ENCODE measurements around the gene GAPVD1.

Gene GAPVD1

GRCh38 chr9:125360601-125361000 lies 99.0 kb downstream of the GAPVD1 start:
- Mint-ChIP-seq H3K9me3 (no peaks in the 10 kb centered on the region), H3K27ac (no peak overlapping the region), H3K4me1 (ENCODE audit: low read depth) (no peaks in the 10 kb centered on the region), H3K36me3 (ENCODE audit: low read depth) (peaks cover 79% of the 10 kb centered on the region), H3K4me3 (no peak overlapping the region), H3K27me3 (no peaks in the 10 kb centered on the region)

GRCh38 chr9:125361837-125362531 lies 100.4 kb downstream of the GAPVD1 start:
- Mint-ChIP-seq H3K27ac (peak overlapping the region; percentile 40), H3K4me3 (no peak overlapping the region), H3K9me3 (no peaks in the 10 kb centered on the region)

GRCh38 chr9:125366676-125367075 lies 105.0 kb downstream of the GAPVD1 start:
- Mint-ChIP-seq H3K27me3 (no peaks in the 10 kb centered on the region), H3K4me3 (no peak overlapping the region), H3K27ac (no peak overlapping the region), H3K9me3 (no peaks in the 10 kb centered on the region), H3K36me3 (ENCODE audit: low read depth) (peaks cover 25% of the 10 kb centered on the region), H3K4me1 (ENCODE audit: low read depth) (no peaks in the 10 kb centered on the region)

More at GRCh38 chr9:125361837-125362531, 100.4 kb downstream of the GAPVD1 start:
- Mint-ChIP-seq H3K36me3 (ENCODE audit: low read depth) (peaks cover 69% of the 10 kb centered on the region), H3K27me3 (no peaks in the 10 kb centered on the region), H3K4me1 (ENCODE audit: low read depth) (no peaks in the 10 kb centered on the region)

GRCh38 chr9:125370786-125371185 lies 109.2 kb downstream of the GAPVD1 start:
- Mint-ChIP-seq H3K4me1 (ENCODE audit: low read depth) (peaks cover 3% of the 10 kb centered on the region), H3K9me3 (no peaks in the 10 kb centered on the region), H3K4me3 (no peak overlapping the region), H3K27ac (no peak overlapping the region), H3K27me3 (no peaks in the 10 kb centered on the region), H3K36me3 (ENCODE audit: low read depth) (no peaks in the 10 kb centered on the region)

GRCh38 chr9:125372441-125373226 lies 111.0 kb downstream of the GAPVD1 start:
- H3K27me3 Mint-ChIP-seq: no peaks in the 10 kb centered on the region
- no peak overlapping the region for H3K4me3 Mint-ChIP-seq
- no peaks in the 10 kb centered on the region for H3K36me3 Mint-ChIP-seq (ENCODE audit: low read depth)
- H3K27ac Mint-ChIP-seq: no peak overlapping the region
- H3K4me1 Mint-ChIP-seq (ENCODE audit: low read depth): peaks cover 3% of the 10 kb centered on the region
- no peaks in the 10 kb centered on the region for H3K9me3 Mint-ChIP-seq

GRCh38 chr9:125374443-125375309 lies 113.0 kb downstream of the GAPVD1 start:
- H3K4me3 Mint-ChIP-seq: peak overlapping the region; percentile 37
- peaks cover 3% of the 10 kb centered on the region for H3K4me1 Mint-ChIP-seq (ENCODE audit: low read depth)
- no peaks in the 10 kb centered on the region for H3K36me3 Mint-ChIP-seq (ENCODE audit: low read depth)
- peaks cover 4% of the 10 kb centered on the region for H3K27me3 Mint-ChIP-seq
- H3K27ac Mint-ChIP-seq: no peak overlapping the region
- no peaks in the 10 kb centered on the region for H3K9me3 Mint-ChIP-seq

GRCh38 chr9:125375820-125376219 lies 114.2 kb downstream of the GAPVD1 start:
- Mint-ChIP-seq H3K4me1 (ENCODE audit: low read depth) (peaks cover 3% of the 10 kb centered on the region), H3K27ac (no peak overlapping the region), H3K36me3 (ENCODE audit: low read depth) (no peaks in the 10 kb centered on the region), H3K4me3 (no peak overlapping the region), H3K9me3 (no peaks in the 10 kb centered on the region), H3K27me3 (peaks cover 4% of the 10 kb centered on the region)

GRCh38 chr9:125376261-125377226 lies 114.9 kb downstream of the GAPVD1 start:
- no peaks in the 10 kb centered on the region for H3K36me3 Mint-ChIP-seq (ENCODE audit: low read depth)
- no peak overlapping the region for H3K4me3 Mint-ChIP-seq
- no peak overlapping the region for H3K27ac Mint-ChIP-seq
- peaks cover 3% of the 10 kb centered on the region for H3K4me1 Mint-ChIP-seq (ENCODE audit: low read depth)
- no peaks in the 10 kb centered on the region for H3K9me3 Mint-ChIP-seq
- H3K27me3 Mint-ChIP-seq: peaks cover 4% of the 10 kb centered on the region

GRCh38 chr9:125377584-125378250 lies 116.1 kb downstream of the GAPVD1 start:
- Mint-ChIP-seq H3K27me3 (peaks cover 4% of the 10 kb centered on the region), H3K36me3 (ENCODE audit: low read depth) (no peaks in the 10 kb centered on the region), H3K9me3 (no peaks in the 10 kb centered on the region), H3K4me3 (no peak overlapping the region), H3K27ac (no peak overlapping the region), H3K4me1 (ENCODE audit: low read depth) (peaks cover 3% of the 10 kb centered on the region)

- no peaks in the 10 kb centered on the region for H3K9me3 Mint-ChIP-seq
- peaks cover 3% of the 10 kb centered on the region for H3K4me1 Mint-ChIP-seq (ENCODE audit: low read depth)
- peaks cover 4% of the 10 kb centered on the region for H3K27me3 Mint-ChIP-seq
- no peaks in the 10 kb centered on the region for H3K36me3 Mint-ChIP-seq (ENCODE audit: low read depth)
- no peak overlapping the region for H3K27ac Mint-ChIP-seq
- no peak overlapping the region for H3K4me3 Mint-ChIP-seq
Observed at GRCh38 chr9:125378778-125379177, 117.2 kb downstream of the GAPVD1 start.

GRCh38 chr9:125379208-125379607 lies 117.6 kb downstream of the GAPVD1 start:
- Mint-ChIP-seq H3K4me1 (ENCODE audit: low read depth) (peaks cover 3% of the 10 kb centered on the region), H3K9me3 (no peaks in the 10 kb centered on the region), H3K27me3 (peaks cover 4% of the 10 kb centered on the region), H3K27ac (no peak overlapping the region), H3K36me3 (ENCODE audit: low read depth) (no peaks in the 10 kb centered on the region), H3K4me3 (no peak overlapping the region)

- no peaks in the 10 kb centered on the region for H3K4me1 Mint-ChIP-seq (ENCODE audit: low read depth)
- no peak overlapping the region for H3K4me3 Mint-ChIP-seq
- peaks cover 4% of the 10 kb centered on the region for H3K27me3 Mint-ChIP-seq
Observed at GRCh38 chr9:125380406-125380805, 118.8 kb downstream of the GAPVD1 start.

GRCh38 chr9:125387861-125388524 lies 126.4 kb downstream of the GAPVD1 start:
- Mint-ChIP-seq H3K27me3 (no peaks in the 10 kb centered on the region), H3K9me3 (no peaks in the 10 kb centered on the region), H3K4me1 (ENCODE audit: low read depth) (no peaks in the 10 kb centered on the region), H3K4me3 (no peak overlapping the region), H3K27ac (no peak overlapping the region), H3K36me3 (ENCODE audit: low read depth) (no peaks in the 10 kb centered on the region)

More at GRCh38 chr9:125380406-125380805, 118.8 kb downstream of the GAPVD1 start:
- no peaks in the 10 kb centered on the region for H3K9me3 Mint-ChIP-seq
- no peaks in the 10 kb centered on the region for H3K36me3 Mint-ChIP-seq (ENCODE audit: low read depth)
- no peak overlapping the region for H3K27ac Mint-ChIP-seq
